GM21390 (cell line): Measurements from ENCODE around the gene USP30.

Source experiments
- ATAC-seq: cut with Tn5 transposase; IDR thresholded peaks from one replicate; pipeline ENCODE4 v1.9.1; 2021; ENCODE audit not compliant: unreplicated experiment

Gene USP30

DNA sequence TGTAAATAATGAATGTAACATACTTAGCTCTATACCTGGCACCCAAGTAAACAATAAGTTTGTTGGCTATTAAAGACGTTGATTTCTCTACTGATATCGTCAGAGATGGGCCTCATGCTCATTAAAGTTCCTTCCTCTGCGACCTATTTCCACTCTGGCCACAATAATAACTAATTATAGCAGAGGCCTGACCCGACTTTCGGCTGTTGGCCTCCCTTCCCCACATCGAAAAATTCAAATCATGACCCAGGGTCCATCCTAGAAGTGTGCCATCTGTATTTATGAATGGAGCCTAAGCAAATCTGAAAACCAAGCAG lies 321 bp upstream of the USP30 start:
- no peak for ATAC-seq

DNA sequence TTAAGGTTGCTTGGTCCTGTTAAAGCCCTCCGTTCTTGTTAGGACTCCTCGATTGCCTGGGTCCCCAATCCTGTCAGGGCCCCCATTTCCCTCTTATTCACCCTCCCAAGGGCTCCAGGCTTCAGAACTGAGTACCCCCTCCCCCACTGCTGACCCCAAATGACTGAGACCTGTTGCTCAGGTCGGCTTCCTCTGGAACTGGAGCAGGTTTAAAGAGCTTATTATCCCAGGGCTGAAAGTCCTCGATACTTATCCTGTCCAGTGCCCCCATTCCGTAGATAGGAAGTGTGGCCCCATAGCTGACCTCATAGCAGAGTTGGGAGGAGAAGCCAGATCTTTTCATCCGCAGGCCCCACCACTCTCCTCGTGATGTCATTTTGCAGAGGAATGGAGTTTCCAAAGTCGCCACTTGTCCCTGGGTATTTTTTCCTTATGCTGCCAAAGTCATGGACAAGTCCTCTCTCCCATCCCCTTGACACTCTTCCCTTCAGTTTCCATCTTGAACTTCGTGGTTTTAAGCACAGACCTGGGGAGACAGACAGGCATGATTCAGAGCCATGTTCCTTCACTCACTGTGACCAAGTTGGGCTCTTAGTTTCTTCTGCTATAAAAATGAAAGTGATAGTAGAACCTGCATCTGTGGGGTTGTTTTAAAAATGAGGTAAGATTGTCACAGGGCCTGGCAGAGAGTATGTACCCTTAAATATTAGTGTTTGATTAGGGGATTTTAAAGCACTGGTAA lies 1.2 kb downstream of the USP30 start:
- ATAC-seq, result peak; percentile 54

DNA sequence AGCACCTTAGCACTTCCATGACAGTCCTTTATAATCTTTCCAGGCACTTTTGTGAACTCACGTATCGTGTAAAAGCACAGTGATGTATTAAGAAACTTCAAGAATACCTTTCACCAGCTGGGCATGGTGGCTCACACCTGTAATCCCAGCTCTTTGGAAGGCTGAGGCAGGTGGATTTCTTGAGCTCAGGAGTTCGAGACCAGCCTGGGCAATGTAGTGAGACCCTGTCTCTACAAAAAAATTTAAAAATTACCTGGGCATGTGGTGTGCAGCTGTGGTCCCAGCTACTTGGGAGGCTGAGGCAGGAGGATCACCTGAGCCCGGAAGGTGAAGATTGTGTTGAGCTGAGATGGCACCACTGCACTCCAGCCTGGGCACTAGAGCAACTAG lies 1.7 kb downstream of the USP30 start:
- ATAC-seq, result peak; percentile 2

DNA sequence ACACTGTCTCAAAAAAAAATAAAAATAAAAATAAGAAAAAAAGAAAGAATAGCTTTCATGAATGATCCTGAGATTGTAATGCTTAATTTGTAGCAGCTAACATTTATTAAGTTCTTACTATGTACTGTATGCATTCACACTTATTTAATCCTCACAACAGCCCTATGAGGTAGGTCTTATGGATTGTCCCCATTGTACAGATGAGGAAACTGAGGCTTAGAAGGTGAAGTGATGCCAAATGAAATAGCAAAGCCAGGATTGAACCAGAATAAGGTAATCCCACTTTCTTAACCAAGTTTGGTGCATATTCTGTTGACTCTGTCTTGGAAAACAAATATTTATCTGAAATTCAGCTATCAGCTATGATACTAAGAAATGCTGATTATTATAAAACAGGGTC lies 2.1 kb downstream of the USP30 start:
- no peak for ATAC-seq

DNA sequence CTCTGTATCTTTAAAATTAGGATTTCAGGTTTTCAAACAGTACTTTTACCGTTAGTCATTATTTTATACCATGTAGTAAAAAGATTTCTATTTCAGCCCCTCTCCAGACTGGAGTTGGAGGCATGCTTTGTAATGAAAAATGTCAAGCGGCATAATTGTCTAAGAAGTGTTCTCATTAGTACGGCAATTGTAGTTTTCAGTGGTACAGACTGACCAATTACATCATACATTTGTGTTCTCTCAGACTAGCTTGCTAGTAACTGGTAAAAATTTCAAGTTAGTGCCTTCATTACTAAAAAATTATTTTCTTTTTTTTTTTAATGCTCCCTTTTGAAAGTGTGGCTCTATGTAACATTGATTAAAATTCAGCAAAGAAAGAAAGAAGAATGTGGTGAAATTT lies 4.5 kb downstream of the USP30 start:
- no peak for ATAC-seq

DNA sequence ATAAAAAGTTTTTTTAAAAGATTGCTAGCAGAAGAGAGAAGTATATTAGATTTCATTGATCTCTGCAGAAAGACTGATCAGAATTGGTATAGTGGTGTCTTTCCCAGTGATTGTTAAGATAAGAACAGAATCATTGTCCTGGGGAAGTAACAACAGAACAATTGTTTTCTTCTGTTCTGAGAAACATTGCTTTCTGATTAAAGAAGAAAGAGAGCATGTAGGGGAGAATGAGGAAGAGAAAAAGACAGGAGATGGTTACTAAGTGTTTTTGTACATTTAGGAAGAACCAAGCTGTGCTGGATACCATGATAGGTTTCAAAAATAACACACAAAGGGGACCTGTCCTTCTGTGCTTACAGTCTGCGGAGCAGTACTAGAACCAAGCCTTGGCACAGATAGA lies 5.0 kb downstream of the USP30 start:
- no peak for ATAC-seq

DNA sequence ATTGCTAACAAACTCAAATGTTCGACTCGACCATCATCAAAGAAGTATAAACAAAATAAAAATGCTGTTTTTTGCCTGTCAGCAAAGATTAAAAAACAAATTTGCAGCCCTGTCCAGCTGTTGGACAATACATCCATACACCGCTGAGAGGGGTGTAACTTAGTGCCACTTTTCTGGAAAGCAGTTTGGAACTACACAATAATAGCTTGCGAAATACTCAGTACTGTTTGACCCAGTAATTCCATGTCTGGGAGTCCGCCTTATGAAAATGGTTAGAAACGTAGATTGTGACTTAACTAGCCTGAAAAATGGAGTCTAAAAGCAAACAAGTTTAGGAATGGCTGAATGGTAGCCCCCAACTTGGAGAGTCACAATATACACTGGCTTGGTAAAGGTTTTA lies 6.4 kb downstream of the USP30 start:
- ATAC-seq, result no peak

DNA sequence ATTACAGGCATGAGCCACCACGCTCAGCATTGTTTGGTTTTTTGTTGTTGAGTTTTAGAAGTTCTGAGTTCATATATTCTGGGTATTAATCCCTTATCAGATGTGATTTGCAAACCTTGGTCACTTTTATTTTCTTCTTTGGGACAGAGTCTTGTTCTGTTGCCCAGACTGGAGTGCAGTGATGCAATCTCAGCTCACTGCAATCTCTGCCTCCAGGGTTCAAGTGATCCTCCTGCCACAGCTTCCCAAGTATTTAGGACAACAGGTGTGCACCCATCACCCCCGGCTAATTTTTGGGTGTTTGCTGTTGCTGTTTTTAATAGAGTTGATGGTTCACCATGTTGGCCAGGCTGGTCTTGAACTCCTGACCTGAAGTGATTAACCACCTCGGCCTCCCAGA lies 11.8 kb downstream of the USP30 start:
- ATAC-seq, result no peak

DNA sequence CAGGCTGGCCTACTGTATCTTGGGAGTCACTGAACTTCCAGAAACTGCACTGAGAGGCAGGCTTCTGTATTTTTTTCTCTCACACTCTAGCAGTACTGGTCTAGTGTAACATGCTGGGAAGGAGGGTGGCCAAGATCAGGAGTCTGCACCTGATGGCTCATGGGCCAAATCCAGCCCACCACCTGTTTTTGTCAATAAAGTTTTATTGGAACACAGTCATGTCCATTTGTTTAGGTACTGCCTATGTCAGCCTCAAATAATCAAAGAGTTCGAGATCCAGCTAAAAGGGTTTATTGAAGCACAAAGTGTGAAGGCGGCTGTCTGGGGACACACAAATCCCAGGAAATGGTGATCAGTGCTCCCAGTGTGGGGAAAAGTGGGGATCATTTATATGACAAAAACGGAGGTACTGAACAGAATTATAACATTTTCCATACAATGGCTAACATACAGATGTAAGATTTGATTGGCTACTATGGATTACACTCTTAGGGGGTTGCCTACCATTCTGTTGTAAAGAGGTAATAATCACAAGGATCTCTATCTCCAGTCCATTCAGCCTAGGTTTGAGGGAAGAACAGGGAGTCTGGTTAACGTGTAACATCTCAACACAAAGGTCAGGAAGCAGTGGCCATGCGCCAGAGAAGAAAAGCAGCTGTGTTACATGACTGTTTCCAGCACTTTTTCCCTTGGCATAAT lies 12.9 kb downstream of the USP30 start:
- no peak for ATAC-seq

DNA sequence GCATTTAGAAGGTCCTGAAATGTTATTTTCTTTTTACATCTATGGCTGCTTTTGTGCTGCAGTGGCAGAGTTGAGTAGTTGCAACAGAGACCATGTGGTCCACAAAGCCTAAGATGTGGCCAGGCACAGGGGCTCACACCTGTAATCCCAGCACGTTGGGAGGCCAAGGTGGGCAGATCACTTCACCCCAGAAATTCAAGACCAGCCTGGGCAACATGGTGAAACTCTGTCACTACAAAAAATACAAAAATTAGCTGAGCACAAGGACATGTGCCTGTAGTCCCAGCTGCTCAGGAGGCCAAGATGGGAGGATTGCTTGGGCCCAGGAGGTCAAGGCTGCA lies 13.4 kb downstream of the USP30 start:
- ATAC-seq, result no peak

DNA sequence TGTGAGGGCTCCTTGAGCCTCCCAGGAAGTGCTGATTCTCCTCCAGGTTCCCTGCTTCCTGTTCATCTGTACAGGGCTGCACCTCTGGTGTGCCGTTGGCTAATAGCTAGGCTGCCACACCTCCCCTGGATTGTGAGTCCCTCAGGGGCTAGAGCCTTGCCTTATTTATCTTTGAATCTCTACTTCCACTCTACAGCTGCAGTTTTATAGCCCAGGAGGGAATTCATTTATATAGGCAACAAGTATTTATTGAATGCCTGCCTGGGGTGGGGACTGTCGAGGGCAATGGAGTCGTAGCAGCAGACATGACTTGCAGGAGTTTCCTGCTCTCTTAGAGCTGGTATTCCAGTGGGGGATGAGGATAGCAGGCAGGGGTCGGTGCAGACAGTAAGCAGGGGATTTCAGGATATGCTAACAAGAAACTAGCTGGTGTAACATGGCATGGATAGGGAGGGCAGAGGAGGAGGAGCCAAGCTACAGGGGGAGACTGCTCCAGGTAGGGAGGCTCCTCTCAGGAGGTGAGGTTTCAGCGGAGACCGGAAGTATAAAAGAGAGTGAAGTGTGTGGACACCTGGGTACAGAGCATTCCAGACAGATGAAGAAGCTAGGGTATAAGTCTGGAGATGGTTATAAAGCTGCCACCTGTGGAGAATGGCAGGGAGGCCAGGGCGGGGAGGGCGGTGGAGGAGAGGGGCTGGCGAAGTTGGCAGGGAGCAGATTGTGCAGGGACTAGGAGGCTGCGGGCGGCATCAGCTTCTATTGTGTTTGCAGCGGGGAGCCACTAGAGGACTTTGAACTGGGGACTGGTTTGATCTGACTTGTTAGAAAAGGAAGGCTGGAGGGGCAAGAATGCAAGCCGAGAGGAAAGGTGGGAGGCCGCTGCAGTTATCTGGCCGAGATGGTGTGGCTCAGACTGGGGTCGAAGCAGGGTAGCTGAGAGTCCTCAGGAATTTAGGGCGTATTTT lies 17.2 kb downstream of the USP30 start:
- ATAC-seq, result no peak

DNA sequence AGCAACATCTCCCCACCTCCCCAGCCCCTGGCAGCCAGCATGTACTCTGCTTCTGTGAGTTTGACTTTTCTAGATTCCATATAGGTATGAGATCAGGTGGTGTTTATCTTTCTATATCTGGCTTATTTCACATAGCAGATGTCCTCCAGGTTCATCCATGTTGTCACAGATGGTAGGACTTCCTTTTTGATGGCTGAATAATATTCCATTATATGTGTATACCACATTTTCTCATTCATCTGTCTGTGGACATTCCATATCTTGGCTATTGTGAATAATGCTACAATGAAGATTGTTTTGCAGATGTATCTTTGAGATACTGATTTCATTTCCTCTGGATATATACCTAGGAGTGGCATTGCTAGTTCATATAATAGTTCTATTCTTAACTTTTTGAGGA lies 22.5 kb downstream of the USP30 start:
- no peak for ATAC-seq

DNA sequence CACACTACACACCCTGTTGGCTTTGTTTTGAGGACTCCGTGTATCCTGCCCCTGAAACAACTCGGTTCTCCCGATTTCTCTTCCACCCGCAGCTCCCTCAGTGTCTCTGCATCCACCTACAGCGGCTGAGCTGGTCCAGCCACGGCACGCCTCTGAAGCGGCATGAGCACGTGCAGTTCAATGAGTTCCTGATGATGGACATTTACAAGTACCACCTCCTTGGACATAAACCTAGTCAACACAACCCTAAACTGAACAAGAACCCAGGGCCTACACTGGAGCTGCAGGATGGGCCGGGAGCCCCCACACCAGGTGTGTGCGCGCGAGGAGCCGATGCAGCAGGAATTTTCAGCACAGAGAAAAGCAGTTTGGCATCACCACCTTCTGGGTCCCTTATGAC lies 30.4 kb downstream of the USP30 start:
- ATAC-seq, result no peak

DNA sequence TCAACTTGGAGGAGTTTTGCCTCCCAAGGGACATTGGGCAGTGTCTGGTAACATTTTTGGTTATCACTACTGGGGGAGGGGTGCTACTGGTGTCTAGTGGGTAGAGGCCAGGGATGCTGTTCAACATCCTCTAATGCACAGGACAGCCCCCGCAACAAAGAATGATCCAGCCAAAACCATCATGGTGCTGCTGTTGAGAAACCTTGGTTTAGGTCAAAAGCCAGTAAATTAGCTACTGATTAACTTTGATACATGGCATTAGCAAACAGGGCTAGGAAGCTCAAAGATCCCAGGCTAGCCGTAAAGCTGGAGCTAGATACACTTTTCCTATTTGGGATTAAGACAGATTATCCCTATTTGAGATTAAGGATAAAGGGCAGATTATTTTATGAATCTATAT lies 32.0 kb downstream of the USP30 start:
- ATAC-seq, result no peak

DNA sequence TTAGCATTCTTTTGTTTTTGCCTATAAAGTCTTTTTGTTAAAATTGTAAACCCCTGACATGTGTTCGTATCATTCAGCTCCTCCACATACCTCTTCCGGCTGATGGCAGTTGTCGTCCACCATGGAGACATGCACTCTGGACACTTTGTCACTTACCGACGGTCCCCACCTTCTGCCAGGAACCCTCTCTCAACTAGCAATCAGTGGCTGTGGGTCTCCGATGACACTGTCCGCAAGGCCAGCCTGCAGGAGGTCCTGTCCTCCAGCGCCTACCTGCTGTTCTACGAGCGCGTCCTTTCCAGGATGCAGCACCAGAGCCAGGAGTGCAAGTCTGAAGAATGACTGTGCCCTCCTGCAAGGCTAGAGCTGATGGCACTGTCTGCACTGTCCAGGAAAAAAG lies 33.2 kb downstream of the USP30 start:
- no peak for ATAC-seq

DNA sequence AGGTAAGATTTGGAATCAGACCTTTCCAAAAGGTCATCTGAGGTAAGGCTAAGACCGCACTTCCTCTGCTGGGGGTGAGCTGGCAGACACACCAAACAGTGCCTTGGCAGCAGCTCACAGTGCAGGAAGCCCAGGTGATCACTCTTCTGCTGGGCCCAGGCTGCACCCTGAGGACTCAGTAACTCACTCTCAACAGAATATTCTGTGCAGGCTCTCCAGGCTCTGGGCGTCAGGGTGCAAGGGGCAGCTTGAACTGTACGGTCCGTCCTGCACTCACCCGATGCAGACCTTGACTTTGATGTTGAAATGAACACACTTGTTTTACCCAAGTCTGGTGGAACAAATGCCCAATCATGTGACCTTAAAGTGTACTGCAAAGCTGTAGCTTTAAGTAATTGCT lies 34.9 kb downstream of the USP30 start:
- ATAC-seq, result no peak

DNA sequence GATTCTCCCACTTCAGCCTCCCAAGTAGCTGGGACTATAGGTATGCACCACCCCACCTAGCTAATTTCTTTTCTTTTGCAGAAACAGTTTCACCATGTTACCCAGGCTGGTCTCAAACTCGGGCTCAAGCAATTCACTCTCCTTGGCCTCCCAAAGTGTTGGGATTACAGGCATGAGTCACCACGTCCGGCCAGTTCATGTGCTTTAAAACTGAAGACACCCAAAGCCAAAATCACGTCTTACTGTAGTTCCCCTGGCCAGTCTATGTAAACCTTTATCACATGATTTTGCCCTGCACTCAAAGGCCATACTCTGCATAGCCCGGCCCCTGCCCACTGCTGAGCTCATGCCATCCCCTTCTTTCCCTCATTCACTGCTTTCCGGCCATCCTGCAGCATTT lies 36.4 kb downstream of the USP30 start:
- ATAC-seq, result no peak

DNA sequence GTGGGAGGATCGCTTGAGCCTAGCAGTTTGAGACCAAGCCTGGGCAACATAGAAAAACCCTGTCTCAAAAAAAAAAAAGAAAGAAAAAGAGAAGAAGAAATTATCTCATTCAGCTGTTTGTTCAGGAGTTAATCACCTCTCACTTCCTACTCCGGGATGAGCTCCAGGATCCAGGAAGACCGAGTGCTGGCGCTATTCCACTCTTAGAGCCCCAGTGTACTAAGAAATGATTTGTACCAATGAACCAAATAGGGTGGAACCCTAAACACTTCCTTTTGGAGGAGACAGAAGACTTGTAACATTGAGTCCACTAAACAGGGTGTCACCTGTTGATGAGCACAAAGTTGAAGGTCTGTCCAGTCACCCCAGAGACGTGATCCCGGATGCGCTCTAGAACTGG lies 37.3 kb downstream of the USP30 start:
- no peak for ATAC-seq

DNA sequence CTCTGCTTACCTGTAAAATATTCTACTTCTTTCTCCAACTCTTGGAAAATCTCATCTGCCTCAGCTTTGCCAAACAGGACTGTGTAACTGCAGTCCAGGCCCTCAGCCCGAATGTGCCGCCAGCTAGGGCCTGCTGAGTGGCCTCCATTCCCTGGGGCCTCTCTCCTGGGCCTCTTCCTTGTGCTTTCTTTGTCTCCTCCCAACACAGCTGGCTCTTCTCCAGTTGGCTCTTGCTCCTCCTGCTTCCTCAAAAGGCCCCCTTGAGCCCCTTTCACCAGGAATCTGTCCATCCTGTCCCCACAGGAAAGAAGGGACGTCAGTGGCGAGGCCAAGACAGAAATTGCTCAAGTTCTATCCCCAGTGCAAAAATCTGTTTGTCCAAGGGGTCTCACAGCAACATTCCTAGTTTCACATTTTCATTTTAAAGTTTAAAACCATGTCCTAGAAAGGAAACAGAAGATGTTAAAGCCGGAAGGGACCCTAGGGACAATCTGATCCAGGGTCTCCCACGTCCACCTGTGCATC lies 40.2 kb downstream of the USP30 start:
- no peak for ATAC-seq

DNA sequence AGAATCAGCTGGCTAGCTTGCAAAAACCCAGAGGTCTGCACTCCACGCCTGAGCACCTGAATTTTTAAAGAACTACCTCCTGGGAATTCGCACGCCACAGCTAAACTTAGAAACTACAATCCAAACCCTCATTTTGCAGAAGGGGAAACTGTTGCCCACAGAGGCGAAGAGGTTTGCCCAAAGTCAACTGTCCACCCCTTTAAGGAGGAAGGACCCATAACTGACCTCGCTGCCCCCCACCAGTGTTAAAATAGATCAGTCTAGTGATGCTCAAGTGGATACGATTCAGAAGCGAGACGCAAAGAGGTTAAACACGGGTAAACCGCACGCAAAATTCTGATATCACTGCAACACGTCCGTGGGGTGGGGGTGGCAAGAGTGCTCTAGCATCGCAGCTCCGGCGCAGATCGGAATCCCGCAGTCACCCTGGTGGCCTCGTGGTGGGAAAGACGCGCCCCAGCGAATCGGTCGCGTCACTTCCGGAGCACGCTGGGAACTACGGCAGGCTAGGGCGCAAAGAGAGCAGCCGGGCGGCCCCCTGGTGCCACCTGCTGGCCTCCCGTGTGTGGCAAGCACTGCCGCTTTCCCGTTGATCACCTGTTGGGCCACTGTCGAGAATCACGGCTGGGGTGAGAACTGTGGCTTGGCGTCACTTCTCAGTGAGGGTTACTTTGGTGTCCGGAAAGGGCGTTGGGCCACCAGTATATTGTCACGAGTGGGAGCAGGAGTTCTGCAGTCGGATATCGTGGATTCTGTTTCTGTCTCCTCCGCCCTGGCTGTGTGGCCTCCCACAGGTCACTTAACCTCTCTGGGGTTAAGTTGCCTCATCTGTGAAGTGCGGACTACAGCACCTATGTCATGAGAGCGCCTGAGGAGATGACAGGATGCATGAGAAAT lies 40.9 kb downstream of the USP30 start, which contains the start of gene ALKBH2:
ALKBH2 (minus strand) TSS at position 451 of the 897 bp plus-strand sequence. CDS start 686 bp downstream, outside the sequence.
- peak; percentile 54 for ATAC-seq

DNA sequence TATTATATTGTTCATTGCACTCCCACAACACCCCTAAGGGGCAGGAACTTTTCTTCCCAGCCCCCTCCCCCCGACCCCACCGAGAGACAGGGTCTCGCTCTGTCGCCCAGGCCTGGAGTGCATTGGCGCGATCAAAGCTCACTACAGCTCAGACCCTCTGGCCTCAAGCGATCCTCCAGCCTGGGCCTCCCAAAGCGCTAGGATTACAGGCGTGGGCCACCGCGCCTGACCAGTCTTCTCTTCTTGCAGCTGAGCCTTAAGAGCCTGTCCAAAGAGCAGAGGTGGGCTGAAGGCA lies 44.7 kb downstream of the USP30 start:
- no peak for ATAC-seq
